GM19328 (cell line): ENCODE measurements around the gene RPTOR.
"Not testable (repeated sequence)": the region's sequence is repeated elsewhere in the genome, so short reads cannot be mapped to it uniquely, and the experiment has no call there.

Experiments
- ATAC-seq: cut with Tn5 transposase; IDR thresholded peaks from one replicate; pipeline ENCODE4 v1.9.1; 2021; ENCODE audit warnings: mild to moderate bottlenecking, moderate library complexity; ENCODE audit not compliant: unreplicated experiment

The RPTOR gene

GRCh38 chr17:80612997-80613731, 68.5 kb downstream of the RPTOR start:
- no peak for ATAC-seq

DNA sequence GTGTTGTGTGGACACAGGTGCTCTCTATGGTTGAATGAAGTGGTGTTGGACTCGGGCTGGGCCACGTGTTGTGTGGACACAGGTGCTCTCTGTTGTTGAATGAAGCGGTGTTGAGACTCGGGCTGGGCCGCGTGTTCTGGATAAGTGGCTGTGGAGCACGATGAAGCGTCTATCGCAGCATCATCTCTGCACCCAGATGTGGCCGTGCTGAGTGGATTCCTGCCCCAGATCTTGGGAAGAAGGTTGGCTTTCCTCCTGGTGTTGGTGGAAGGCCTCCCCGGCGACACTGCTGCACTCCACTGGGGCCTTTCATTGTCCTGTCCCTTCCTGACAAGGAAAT, 69.1 kb downstream of the RPTOR start:
- ATAC-seq: no peak

GRCh38 chr17:80614332-80615047, 69.9 kb downstream of the RPTOR start:
- ATAC-seq: no peak

GRCh38 chr17:80615376-80615775, 70.7 kb downstream of the RPTOR start:
- ATAC-seq: no peak

DNA sequence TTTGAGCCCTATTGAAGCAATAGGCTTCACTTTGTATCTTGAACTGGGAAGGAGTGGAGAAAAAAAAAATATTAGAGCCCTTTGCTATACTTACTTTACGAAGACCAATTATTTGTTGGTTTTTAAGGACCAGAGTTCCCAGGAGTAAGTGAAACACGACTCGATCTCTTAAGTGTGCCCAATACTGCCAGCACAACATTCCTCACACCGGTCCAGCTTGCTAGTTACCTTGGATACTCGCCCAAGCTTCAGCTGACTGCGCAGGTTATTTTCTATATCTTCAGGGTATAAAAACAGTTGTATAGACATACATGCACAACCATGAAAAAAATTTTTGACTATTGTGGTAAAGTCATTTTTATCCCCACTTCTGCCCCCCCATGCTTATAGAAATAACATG, 72.1 kb downstream of the RPTOR start:
- ATAC-seq: no peak

DNA sequence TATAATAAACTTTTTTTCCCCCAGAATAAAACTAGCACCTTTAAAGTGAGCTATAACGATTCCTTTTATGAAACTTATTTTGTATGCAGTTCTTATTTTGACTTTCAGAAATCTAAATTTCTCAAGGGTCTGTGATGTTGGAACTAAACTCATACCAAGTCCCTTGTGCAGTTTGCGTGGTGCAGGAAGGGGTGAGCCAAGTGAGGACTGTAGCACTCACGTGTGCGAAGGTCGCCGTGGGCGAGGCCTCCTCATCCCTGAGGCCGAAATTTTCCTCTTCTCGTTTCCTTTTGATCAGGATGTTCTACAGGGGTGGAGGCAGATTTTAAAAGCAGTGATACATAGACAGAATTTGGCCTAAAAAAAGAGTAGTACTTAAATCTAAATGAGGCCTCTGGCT, 73.7 kb downstream of the RPTOR start:
- ATAC-seq: no peak

DNA sequence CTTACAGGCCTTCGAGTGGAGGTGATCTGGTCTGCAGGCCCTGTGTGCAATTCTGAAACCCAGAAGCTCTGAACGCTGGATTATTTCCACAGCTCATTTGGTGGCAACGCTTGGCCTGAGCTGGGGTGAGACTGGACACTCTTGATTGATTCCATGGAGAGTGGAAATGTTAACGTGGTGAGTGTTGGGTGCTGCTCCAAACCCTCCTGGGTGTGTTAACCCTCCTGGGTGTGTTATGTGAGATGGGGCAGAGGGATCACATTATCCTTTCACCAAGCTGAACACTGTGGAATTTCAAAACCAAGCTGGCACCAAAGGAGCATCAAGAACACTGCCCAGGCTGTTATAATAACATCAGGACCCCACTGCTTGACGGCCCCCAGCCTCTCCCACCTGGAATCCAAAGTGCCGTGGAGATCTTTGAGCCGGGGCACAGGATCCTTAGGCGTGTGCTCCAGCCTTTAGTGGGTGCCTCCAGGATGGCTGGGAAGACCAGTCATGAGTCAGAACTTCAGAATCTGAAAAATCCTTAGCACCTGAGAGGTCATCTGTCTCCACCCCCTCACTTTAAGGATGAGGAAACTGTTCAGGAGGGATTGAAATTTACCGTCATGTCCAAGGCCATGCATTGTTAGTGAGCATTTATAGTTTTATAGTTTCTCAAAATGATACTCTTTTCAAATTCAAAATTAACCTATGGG, 75.0 kb downstream of the RPTOR start:
- no peak for ATAC-seq

DNA sequence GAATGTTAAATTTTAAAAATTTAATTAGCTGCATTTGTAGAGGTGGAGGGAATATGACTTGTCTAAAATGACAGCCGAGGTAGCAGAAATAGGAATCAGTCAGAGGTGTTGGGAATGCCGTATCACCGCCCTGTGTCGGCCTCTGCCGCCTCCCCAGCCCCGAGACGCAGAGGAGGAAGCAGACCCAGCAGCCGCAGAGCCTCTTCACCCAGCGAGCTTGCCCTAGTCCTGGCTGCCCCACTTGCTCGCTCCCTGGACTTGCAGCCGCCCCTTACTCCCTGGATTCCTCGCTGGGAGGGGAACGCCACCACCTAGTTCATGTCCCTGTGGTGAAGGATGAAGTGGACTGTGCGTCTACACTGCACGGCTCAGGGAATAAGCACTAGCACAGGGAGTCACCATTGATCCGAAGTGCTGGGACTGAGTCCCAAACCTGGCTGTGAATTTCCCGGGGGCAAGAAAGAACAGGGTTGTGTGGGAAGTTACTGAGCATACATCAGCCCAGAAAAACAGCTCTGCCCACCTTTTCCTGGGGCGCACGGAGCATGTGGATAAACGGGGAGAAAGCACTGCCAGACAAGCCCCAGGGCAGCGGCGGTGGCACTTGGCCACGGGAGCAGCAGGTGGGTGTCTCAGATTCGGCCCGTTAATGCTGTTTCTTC, 76.8 kb downstream of the RPTOR start:
- ATAC-seq: no peak

DNA sequence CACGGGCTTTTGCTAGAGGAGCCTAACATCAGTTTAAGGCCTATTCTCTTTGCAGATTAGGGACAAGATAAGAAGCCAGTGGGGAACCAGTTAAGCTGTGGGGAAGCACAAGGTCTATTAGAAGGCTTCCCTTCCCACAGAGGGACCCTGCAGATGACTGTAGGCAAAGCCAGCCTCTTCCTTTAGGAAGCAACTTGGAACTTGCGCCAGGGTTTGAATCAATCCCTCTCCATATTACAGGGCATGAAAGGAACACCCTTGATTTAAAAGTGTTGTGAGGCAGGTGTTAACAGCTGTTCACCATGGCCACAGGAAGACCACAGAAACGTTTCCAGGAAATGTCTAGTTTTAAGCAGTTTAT, 77.3 kb downstream of the RPTOR start:
- no peak for ATAC-seq

DNA sequence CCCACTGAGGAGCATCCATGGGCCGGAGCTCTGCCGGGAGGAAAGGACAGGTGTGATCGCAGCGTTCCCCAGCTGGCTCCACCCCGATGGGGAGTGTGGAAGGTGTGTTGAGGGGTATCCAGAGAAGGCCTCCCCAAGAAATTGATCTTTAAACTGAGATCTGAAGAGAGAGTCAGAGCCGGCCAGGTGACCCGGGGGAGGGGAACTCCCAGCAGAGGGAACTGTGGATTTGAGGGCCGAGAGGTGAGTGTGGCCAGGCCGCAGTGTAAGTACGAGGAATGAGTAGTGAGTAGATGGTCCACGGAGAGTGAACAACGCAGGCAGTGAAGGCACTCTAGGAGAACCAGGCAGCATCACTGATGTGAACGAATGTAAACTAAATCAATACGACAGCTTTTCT, 80.2 kb downstream of the RPTOR start:
- ATAC-seq: no peak

DNA sequence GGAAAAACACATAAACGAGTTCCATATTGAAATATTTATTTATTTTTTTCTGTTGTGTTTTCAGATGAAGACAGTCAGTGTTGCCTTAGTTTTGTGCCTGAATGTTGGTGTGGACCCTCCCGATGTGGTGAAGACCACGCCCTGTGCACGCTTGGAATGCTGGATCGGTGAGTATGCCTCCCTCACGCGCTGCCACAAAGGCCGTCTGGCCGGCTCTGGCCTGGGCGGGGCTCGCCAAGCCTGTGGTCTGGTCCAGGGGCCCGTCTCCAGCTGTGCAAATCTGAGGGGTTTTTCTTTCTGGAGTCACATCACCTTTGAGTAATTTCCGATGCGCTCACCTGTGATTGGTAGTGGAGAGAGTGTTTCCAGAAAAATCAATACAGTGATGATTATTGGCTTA, 81.0 kb downstream of the RPTOR start:
- ATAC-seq: no peak

DNA sequence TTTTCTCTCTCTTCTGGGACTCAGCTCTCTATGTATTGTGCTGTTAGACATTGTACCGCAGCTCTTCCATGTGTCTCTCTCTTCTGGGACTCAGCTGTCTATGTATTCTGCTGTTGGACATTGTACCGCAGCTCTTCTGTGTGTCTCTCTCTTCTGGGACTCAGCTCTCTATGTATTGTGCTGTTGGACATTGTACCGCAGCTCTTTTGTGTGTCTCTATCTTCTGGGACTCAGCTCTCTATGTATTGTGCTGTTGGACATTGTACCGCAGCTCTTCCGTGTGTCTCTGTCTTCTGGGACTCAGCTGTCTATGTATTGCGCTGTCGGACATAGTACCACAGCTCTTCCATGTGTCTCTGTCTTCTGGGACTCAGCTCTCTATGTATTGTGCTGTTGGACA, 84.2 kb downstream of the RPTOR start:
- ATAC-seq: not testable (repeated sequence)

DNA sequence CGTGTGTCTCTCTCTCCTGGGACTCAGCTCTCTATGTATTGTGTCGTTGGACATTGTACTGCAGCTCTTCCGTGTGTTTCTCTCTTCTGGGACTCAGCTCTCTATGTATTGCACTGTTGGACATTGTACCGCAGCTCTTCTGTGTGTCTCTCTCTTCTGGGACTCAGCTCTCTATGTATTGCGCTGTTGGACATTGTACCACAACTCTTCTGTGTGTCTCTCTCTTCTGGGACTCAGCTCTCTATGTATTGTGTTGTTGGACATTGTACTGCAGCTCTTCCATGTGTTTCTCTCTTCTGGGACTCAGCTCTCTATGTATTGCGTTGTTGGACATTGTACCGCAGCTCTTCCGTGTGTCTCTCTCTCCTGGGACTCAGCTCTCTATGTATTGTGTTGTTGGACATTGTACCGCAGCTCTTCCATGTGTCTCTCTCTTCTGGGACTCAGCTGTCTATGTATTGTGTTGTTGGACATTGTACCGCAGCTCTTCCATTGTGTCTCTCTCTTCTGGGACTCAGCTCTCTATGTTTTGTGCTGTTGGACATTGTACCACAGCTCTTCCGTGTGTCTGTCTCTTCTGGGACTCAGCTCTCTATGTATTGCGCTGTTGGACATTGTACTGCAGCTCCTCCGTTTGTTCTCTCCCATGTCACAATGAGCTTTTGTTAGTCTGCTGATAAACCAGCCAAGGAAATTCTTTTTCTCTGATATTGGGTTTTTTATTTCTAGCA, 84.8 kb downstream of the RPTOR start:
- ATAC-seq: no peak

GRCh38 chr17:80630560-80631120, 86.0 kb downstream of the RPTOR start:
- ATAC-seq: no peak

- ATAC-seq: no peak
Measured at GRCh38 chr17:80631142-80632045, 86.8 kb downstream of the RPTOR start.

GRCh38 chr17:80632046-80632581, 87.5 kb downstream of the RPTOR start:
- no peak for ATAC-seq

DNA sequence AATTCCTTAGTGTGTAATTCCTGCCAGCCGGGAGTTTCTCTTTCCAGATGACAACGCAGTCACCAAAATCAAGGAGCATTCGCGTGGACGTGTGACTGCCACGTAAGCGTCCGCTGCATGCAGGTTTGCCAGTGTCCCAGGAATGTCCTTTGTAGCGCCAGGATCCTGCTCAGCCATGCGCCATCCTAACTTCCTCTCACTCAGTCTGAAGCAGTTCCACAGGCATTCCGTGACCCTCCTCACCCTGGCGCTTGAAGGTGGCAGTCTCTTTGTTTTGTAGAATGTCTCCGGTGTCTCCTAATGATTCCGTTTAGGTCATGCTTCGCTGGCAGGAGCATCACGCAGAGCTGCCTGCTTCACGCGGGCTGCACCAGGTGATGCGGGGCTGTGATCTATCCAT, 88.6 kb downstream of the RPTOR start:
- no peak for ATAC-seq

GRCh38 chr17:80633994-80634566, 89.4 kb downstream of the RPTOR start:
- no peak for ATAC-seq
